Measurements from ENCODE around the gene MPG.

Gene MPG

GRCh38 chr16:133716-134115 is 55.7 kb downstream of the MPG start:
- no peak overlapping the region for H3K4me3 ChIP-seq (ENCODE audit: control insufficient read depth, low read depth, low read length)
- TF ChIP-seq CTCF (IDR thresholded peaks at IDR 0.05; ENCODE audit: control insufficient read depth, insufficient read depth, low read depth, low read length, missing control alignments), result no peak
- DNase-seq (ENCODE audit: low read depth), result no peak

All from AG09309 (cell line).